GM18951 (cell line): ENCODE data around the gene PPP1R14D.

Experiments
- POLR2A ChIP-seq: IDR thresholded peaks from 4 replicates; pipeline ENCODE4 v1.6.1; 2011; ENCODE audit warnings: mild to moderate bottlenecking; ENCODE audit not compliant: insufficient read length, insufficient read depth; ENCODE audit errors: extremely low read depth
- in situ Hi-C: fragments of 300-500 bp; cut with MboI; formaldehyde crosslinking; loops from one replicate; pipeline ENCODE4 v1.12.0; 2022; ENCODE audit warnings: low sequenced_read_pairs, mixed read lengths, inconsistent platforms; ENCODE audit not compliant: unreplicated experiment

The PPP1R14D gene

GRCh38 chr15:40821195-40821594 is 7.3 kb downstream of the PPP1R14D start:
- TF ChIP-seq POLR2A, result no peak
- in situ Hi-C loops, result no loop called here

- in situ Hi-C loops, result no loop called here
- no peak for TF ChIP-seq POLR2A
These were observed 9.5 kb downstream of the PPP1R14D start for GRCh38 chr15:40819048-40819447.

- TF ChIP-seq POLR2A, result no peak
- in situ Hi-C loops, result no loop called here
These were observed 13.3 kb downstream of the PPP1R14D start for GRCh38 chr15:40815042-40815698.

GRCh38 chr15:40812721-40813425 is 15.6 kb downstream of the PPP1R14D start:
- in situ Hi-C loops, result no loop called here

GRCh38 chr15:40808861-40809450 is 19.6 kb downstream of the PPP1R14D start:
- in situ Hi-C loops, result no loop called here
- no peak for TF ChIP-seq POLR2A

More at GRCh38 chr15:40812721-40813425, 15.6 kb downstream of the PPP1R14D start:
- TF ChIP-seq POLR2A, result no peak

- in situ Hi-C loops, result no loop called here
- TF ChIP-seq POLR2A, result no peak
These were observed 20.5 kb downstream of the PPP1R14D start for GRCh38 chr15:40807888-40808461.

- peak; percentile 91 for TF ChIP-seq POLR2A
- in situ Hi-C loops, result no loop called here
These were observed 21.2 kb downstream of the PPP1R14D start, which contains the start of the genes DNAJC17 and ZFYVE19 for GRCh38 chr15:40807028-40807887. Gene DNAJC17, minus strand, starts transcription at chr15:40807473. Its CDS starts 27 bp downstream, at chr15:40807446. Gene ZFYVE19, plus strand, starts transcription at chr15:40807089. Its CDS starts 501 bp downstream, at chr15:40807590.

GRCh38 chr15:40806672-40807027 is 21.9 kb downstream of the PPP1R14D start:
- in situ Hi-C loops, result no loop called here
- no peak for TF ChIP-seq POLR2A

- in situ Hi-C loops, result no loop called here
- TF ChIP-seq POLR2A, result no peak
These were observed 24.8 kb downstream of the PPP1R14D start for GRCh38 chr15:40803688-40804087.

GRCh38 chr15:40803076-40803475 is 25.4 kb downstream of the PPP1R14D start:
- no peak for TF ChIP-seq POLR2A
- in situ Hi-C loops, result no loop called here

- in situ Hi-C loops, result no loop called here
- TF ChIP-seq POLR2A, result no peak
These were observed 29.0 kb downstream of the PPP1R14D start for GRCh38 chr15:40799523-40799922.

GRCh38 chr15:40796512-40796911 is 32.0 kb downstream of the PPP1R14D start:
- in situ Hi-C loops, result no loop called here
- TF ChIP-seq POLR2A, result no peak
